ENCODE measurements around the gene PLA1A.
"Not testable (repeated sequence)": the region's sequence is repeated elsewhere in the genome, so short reads cannot be mapped to it uniquely, and the experiment has no call there.

Gene PLA1A

GRCh38 chr3:119662604-119663373 is 65.1 kb downstream of the PLA1A start:
- no peak for DNase-seq (ENCODE audit: low spot score)

DNA sequence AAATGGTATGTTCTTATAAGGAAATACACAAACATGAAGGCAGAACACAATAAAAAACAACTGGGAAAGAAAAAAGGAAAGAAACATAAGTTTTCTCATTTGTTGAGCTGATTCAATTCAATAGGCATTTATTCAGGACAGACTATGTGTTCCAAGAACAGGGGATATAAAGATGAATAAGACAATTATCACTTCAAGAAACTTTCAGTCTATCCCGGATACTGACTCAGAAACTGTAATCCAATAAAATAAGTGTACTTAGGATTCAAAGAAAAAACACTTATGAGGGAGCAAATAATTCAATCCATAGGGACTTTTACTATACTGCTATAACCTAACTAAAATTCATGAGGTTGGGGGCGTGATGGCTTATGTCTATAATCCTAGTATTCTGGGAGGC is 66.2 kb downstream of the PLA1A start:
- DNase-seq (ENCODE audit: low spot score), result no peak

DNA sequence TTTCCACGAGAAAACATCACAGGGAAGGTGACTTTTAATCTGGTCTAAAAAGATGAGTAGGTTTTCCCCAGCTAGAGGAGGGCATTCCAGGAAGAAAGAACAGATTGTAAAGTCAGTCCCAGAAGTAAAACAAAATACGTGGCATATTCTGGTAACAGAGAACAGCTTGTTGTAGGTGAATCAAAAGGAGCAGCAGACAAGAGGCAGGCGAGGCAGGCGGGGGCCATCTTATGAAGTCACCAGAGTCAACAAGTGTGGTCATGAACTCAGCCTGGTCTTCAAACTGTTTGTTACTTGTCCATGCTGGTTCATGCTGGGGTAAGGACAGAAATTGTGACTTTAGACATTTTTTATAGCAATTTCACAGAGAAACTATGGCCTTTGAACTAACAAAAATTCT is 66.7 kb downstream of the PLA1A start:
- no peak for DNase-seq (ENCODE audit: low spot score)

- no peak for DNase-seq (ENCODE audit: low spot score)
These were observed 67.2 kb downstream of the PLA1A start for GRCh38 chr3:119664850-119665379.

DNA sequence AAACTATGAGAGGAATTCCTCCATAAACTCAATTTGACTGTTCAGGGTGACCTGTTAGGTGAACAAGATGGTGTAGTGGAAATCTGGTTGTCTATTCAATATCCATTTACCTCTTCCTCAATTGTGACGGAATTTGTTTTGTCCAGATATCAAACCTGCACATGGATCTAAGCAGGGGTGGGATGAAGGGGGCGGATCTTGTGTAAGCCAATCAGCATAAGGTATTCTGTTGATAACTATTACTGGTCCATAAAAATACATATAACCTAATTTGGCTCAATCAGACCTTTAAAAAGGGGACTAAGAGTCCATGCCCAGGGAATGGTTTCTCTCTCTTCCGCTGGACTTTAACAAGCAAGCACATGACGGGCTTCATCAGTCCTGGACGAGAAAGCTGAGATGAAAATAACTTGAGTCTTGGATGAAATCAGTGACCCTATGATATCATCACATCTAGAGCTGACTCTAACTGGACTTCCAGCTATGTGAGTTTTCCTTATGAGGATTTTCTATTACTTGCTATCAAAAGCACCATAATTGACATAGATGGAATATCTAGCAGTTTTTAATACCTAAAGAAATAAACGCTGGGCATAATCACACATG is 68.4 kb downstream of the PLA1A start:
- no peak for DNase-seq (ENCODE audit: low spot score)

GRCh38 chr3:119669906-119670570 is 72.4 kb downstream of the PLA1A start:
- no peak for DNase-seq (ENCODE audit: low spot score)

DNA sequence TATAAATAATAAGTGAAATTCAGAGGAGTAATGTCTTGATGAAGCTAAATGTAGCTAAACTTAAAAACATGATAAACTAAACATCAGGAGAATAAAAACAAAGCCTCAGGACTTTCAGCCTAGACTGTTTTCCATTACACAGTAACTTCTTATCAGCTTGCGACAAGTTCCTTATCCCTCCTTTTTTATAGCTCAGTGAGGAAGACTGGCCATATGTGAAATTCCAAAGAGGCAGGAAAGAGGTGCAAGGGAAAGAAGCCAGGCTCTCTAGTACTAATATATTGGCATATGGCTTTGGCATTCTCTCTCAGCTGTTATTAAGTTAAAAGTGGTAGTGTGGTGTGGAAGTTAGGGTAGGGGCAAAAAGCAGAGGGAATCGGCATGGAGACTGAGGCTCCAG is 75.1 kb downstream of the PLA1A start:
- DNase-seq (ENCODE audit: low spot score), result no peak

GRCh38 chr3:119673875-119674274 is 76.2 kb downstream of the PLA1A start:
- no peak for DNase-seq (ENCODE audit: low spot score)

DNA sequence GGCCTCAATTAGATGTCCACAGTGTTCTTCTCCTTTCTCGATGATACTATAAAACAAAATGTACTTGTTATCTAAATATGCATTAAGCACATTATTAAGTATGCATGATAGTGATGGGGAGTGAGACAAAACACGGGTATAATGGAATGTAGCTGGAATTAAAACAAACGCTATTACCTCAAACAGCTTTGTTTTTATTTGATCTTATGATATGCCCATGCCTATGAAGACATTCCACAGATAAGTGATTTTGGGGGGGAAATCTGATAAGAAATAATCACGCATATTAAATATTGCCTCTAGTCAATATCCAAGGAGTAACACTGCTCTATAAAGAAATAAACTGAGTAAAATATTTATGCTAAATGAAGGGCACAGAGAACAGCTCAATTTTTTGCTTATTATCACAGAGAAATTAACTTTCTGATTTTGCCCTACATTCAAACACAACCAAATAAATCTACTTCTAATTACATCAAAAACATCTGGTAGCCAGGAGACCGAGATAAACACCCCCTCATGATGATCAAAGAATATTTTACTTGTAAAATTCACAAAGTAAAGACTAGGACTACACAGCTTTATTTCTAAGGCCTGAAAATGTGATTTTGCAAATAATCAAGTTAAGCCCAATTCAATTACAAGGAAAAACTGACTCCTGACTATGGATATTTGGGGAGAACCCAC is 77.6 kb downstream of the PLA1A start:
- DNase-seq (ENCODE audit: low spot score), result no peak

DNA sequence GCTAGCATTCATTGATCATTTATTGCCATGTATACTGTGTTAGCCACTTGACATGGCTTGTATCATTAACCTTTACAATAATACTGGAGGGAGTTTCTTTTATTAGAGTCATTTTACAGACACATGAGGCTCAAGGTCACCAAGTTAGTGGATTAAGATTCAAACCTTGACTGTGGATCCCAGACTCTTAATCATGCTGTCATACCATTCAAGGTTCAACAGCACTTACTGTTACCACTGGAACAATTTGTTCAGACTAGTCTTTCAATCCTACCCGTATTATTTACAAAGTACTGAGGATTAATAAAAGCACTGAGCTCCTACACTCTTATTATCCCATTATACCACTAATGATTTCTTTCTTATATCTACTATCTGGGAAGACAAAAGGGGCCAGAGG is 78.3 kb downstream of the PLA1A start:
- DNase-seq (ENCODE audit: low spot score), result no peak

- peak; percentile 95 for DNase-seq (ENCODE audit: low spot score)
These were observed 79.3 kb downstream of the PLA1A start, which contains the start of gene COX17 for GRCh38 chr3:119676771-119677640. COX17 (minus strand) TSS chr3:119677406; CDS start chr3:119677310, 96 bp downstream.

GRCh38 chr3:119677641-119677934 is 79.9 kb downstream of the PLA1A start:
- DNase-seq (ENCODE audit: low spot score), result no peak

DNA sequence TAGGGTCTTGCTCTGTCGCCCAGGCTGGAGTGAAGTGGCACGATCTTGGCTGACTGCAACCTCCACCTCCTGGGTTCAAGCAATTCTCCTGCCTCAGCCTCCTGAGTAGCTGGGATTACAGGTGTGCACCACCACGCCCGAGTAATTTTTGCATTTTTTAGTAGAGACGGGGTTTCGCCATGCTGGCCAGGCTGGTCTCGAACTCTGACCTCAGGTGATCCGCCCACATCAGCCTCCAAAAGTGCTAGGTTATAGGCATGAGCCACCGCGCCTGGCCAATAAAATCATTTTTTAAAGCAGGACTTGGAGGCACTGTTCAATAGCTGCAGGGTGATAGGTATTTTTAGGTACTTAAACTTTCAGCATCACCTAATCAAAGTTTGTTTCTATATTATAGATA is 80.5 kb downstream of the PLA1A start:
- DNase-seq (ENCODE audit: low spot score), result not testable (repeated sequence)

All from putamen (tissue), 1 donor.